Measurements from ENCODE around the gene GAN.

Gene GAN

GRCh38 chr16:81314603-81315270 is at the start of gene GAN:
Gene GAN, plus strand, starts transcription at chr16:81314962. Its CDS starts 152 bp downstream, at chr16:81315114.
- no peaks in the 10 kb centered on the region for H3K9me3 ChIP-seq (ENCODE audit: control insufficient read depth, insufficient read depth, low read length)
- peak within 1 kb of the TSS; percentile 90 for H3K9ac ChIP-seq (ENCODE audit: low read depth, low read length)
- no peaks in the 10 kb centered on the region; the same call in 1 of the 2 replicates for H3K36me3 ChIP-seq (ENCODE audit: insufficient read depth, low read length)
- peaks cover 27% of the 10 kb centered on the region for H3K4me1 ChIP-seq (ENCODE audit: insufficient read depth, low read length)

- no peaks in the 10 kb centered on the region for H3K4me1 ChIP-seq (ENCODE audit: insufficient read depth, low read length)
- H3K9ac ChIP-seq (ENCODE audit: low read depth, low read length): no peak overlapping the region
- H3K9me3 ChIP-seq (ENCODE audit: control insufficient read depth, insufficient read depth, low read length): no peaks in the 10 kb centered on the region
- H3K36me3 ChIP-seq (ENCODE audit: insufficient read depth, low read length): no peaks in the 10 kb centered on the region
Observed at GRCh38 chr16:81265052-81265451, 49.7 kb upstream of the GAN start.

- Histone ChIP-seq H3K9me3 (ENCODE audit: control insufficient read depth, insufficient read depth, low read length) (no peaks in the 10 kb centered on the region), H3K9ac (ENCODE audit: low read depth, low read length) (no peak overlapping the region)
Observed at GRCh38 chr16:81265658-81266451, 48.9 kb upstream of the GAN start.

GRCh38 chr16:81266680-81267095 is 48.1 kb upstream of the GAN start:
- Histone ChIP-seq H3K4me1 (ENCODE audit: insufficient read depth, low read length) (no peaks in the 10 kb centered on the region), H3K9me3 (ENCODE audit: control insufficient read depth, insufficient read depth, low read length) (no peaks in the 10 kb centered on the region), H3K9ac (ENCODE audit: low read depth, low read length) (no peak overlapping the region), H3K36me3 (ENCODE audit: insufficient read depth, low read length) (no peaks in the 10 kb centered on the region)

More at GRCh38 chr16:81265658-81266451, 48.9 kb upstream of the GAN start:
- Histone ChIP-seq H3K36me3 (ENCODE audit: insufficient read depth, low read length) (no peaks in the 10 kb centered on the region), H3K4me1 (ENCODE audit: insufficient read depth, low read length) (no peaks in the 10 kb centered on the region)

GRCh38 chr16:81268509-81268908 is 46.3 kb upstream of the GAN start:
- H3K36me3 ChIP-seq (ENCODE audit: insufficient read depth, low read length): no peaks in the 10 kb centered on the region

GRCh38 chr16:81273223-81273950 is 41.4 kb upstream of the GAN start:
- H3K9me3 ChIP-seq (ENCODE audit: control insufficient read depth, insufficient read depth, low read length): no peaks in the 10 kb centered on the region
- H3K4me1 ChIP-seq (ENCODE audit: insufficient read depth, low read length): no peaks in the 10 kb centered on the region; the same call in 1 of the 2 replicates

More at GRCh38 chr16:81268509-81268908, 46.3 kb upstream of the GAN start:
- Histone ChIP-seq H3K9ac (ENCODE audit: low read depth, low read length) (no peak overlapping the region), H3K9me3 (ENCODE audit: control insufficient read depth, insufficient read depth, low read length) (no peaks in the 10 kb centered on the region), H3K4me1 (ENCODE audit: insufficient read depth, low read length) (no peaks in the 10 kb centered on the region)

GRCh38 chr16:81275064-81275532 is 39.7 kb upstream of the GAN start:
- Histone ChIP-seq H3K4me1 (ENCODE audit: insufficient read depth, low read length) (no peaks in the 10 kb centered on the region; the same call in 1 of the 2 replicates), H3K36me3 (ENCODE audit: insufficient read depth, low read length) (no peaks in the 10 kb centered on the region), H3K9me3 (ENCODE audit: control insufficient read depth, insufficient read depth, low read length) (no peaks in the 10 kb centered on the region), H3K9ac (ENCODE audit: low read depth, low read length) (no peak overlapping the region)

More at GRCh38 chr16:81273223-81273950, 41.4 kb upstream of the GAN start:
- H3K36me3 ChIP-seq (ENCODE audit: insufficient read depth, low read length): no peaks in the 10 kb centered on the region
- no peak overlapping the region for H3K9ac ChIP-seq (ENCODE audit: low read depth, low read length)

- H3K4me1 ChIP-seq (ENCODE audit: insufficient read depth, low read length): no peaks in the 10 kb centered on the region; the same call in 1 of the 2 replicates
- H3K9ac ChIP-seq (ENCODE audit: low read depth, low read length): no peak overlapping the region
- H3K9me3 ChIP-seq (ENCODE audit: control insufficient read depth, insufficient read depth, low read length): no peaks in the 10 kb centered on the region
- H3K36me3 ChIP-seq (ENCODE audit: insufficient read depth, low read length): no peaks in the 10 kb centered on the region
Observed at GRCh38 chr16:81275795-81276194, 39.0 kb upstream of the GAN start.

GRCh38 chr16:81276323-81276722 is 38.4 kb upstream of the GAN start:
- Histone ChIP-seq H3K9me3 (ENCODE audit: control insufficient read depth, insufficient read depth, low read length) (no peaks in the 10 kb centered on the region), H3K4me1 (ENCODE audit: insufficient read depth, low read length) (no peaks in the 10 kb centered on the region; the same call in 1 of the 2 replicates), H3K9ac (ENCODE audit: low read depth, low read length) (no peak overlapping the region), H3K36me3 (ENCODE audit: insufficient read depth, low read length) (no peaks in the 10 kb centered on the region)

GRCh38 chr16:81277541-81278080 is 37.2 kb upstream of the GAN start:
- Histone ChIP-seq H3K36me3 (ENCODE audit: insufficient read depth, low read length) (no peaks in the 10 kb centered on the region), H3K9ac (ENCODE audit: low read depth, low read length) (no peak overlapping the region), H3K4me1 (ENCODE audit: insufficient read depth, low read length) (no peaks in the 10 kb centered on the region; the same call in 1 of the 2 replicates), H3K9me3 (ENCODE audit: control insufficient read depth, insufficient read depth, low read length) (no peaks in the 10 kb centered on the region)

- H3K4me1 ChIP-seq (ENCODE audit: insufficient read depth, low read length): no peaks in the 10 kb centered on the region; the same call in 1 of the 2 replicates
- H3K36me3 ChIP-seq (ENCODE audit: insufficient read depth, low read length): no peaks in the 10 kb centered on the region
- H3K9me3 ChIP-seq (ENCODE audit: control insufficient read depth, insufficient read depth, low read length): no peaks in the 10 kb centered on the region
- H3K9ac ChIP-seq (ENCODE audit: low read depth, low read length): no peak overlapping the region
Observed at GRCh38 chr16:81278526-81278925, 36.2 kb upstream of the GAN start.

- Histone ChIP-seq H3K36me3 (ENCODE audit: insufficient read depth, low read length) (no peaks in the 10 kb centered on the region), H3K9me3 (ENCODE audit: control insufficient read depth, insufficient read depth, low read length) (no peaks in the 10 kb centered on the region), H3K4me1 (ENCODE audit: insufficient read depth, low read length) (no peaks in the 10 kb centered on the region), H3K9ac (ENCODE audit: low read depth, low read length) (no peak overlapping the region)
Observed at GRCh38 chr16:81279392-81279791, 35.4 kb upstream of the GAN start.

GRCh38 chr16:81280393-81280792 is 34.4 kb upstream of the GAN start:
- Histone ChIP-seq H3K9ac (ENCODE audit: low read depth, low read length) (no peak overlapping the region), H3K9me3 (ENCODE audit: control insufficient read depth, insufficient read depth, low read length) (no peaks in the 10 kb centered on the region), H3K36me3 (ENCODE audit: insufficient read depth, low read length) (no peaks in the 10 kb centered on the region), H3K4me1 (ENCODE audit: insufficient read depth, low read length) (no peaks in the 10 kb centered on the region)

GRCh38 chr16:81283044-81283443 is 31.7 kb upstream of the GAN start:
- no peaks in the 10 kb centered on the region for H3K4me1 ChIP-seq (ENCODE audit: insufficient read depth, low read length)
- no peaks in the 10 kb centered on the region for H3K36me3 ChIP-seq (ENCODE audit: insufficient read depth, low read length)
- no peaks in the 10 kb centered on the region for H3K9me3 ChIP-seq (ENCODE audit: control insufficient read depth, insufficient read depth, low read length)
- no peak overlapping the region for H3K9ac ChIP-seq (ENCODE audit: low read depth, low read length)

All from ES-I3 (cell line).